HepG2 (cell line): ENCODE data around the gene MBD3. TPM values are rescaled to one million over a fixed set of nuclear protein-coding genes. Genes with fewer than 3 reads are reported as not detected.

Experiments
- ATAC-seq: fragments of 200-7000 bp; cut with Tn5 transposase; 3 replicates; pipeline ENCODE4 v1.9.1; 2020; ENCODE audit warnings: mild to moderate bottlenecking, moderate library complexity
- BruUV-seq: library from RNA; stranded (reverse); fragments of 400-500 nt; replicated peaks from 2 replicates; lab custom pipeline; 2021; lab: Mats Ljungman, UMichigan
- CTCF ChIA-PET: fragments of 300-600 bp; formaldehyde crosslinking; extraction: SDS; loops from one replicate; lab custom pipeline; 2021; ENCODE audit warnings: low total read pairs, inconsistent platforms, low intra/inter-chr PET ratio; lab: Yijun Ruan, JAX
- POLR2A ChIA-PET: fragments of 350-600 bp; sonication (Branson Sonifier 250); formaldehyde crosslinking; loops from one replicate; lab custom pipeline; 2020; ENCODE audit warnings: antibody characterized with exemption, inconsistent platforms; lab: Yijun Ruan, JAX
- DNase-seq: peaks from one replicate; pipeline ENCODE4 v3.0.0-alpha.2; 2015; ENCODE audit warnings: low spot score
- FAIRE-seq: peaks from 3 replicates; lab custom pipeline; 2011; peaks lifted over from hg19 to GRCh38; lab: Jason Lieb, UNC
- H2AFZ ChIP-seq: one replicate; pipeline ENCODE4 v1.6.1; 2011; ENCODE audit warnings: low read length, inconsistent platforms
- H3K27ac ChIP-seq: fragments of 300-600 bp; 3 replicates; pipeline ENCODE4 v1.8.0; 2011; ENCODE audit warnings: mixed run types, mild to moderate bottlenecking, mixed read lengths, low read length, inconsistent platforms; ENCODE audit not compliant: insufficient read depth; ENCODE audit errors: extremely low read length
- H3K27me3 ChIP-seq, 2 experiments: fragments of 200-600 bp in 1 of 2; 2 replicates in 1 of 2; 3 replicates in 1 of 2; pipeline versions ENCODE4 v1.6.0 to v1.8.0; 2011; ENCODE audit warnings: low read length in 2 of 2, mild to moderate bottlenecking in 2 of 2, moderate library complexity in 2 of 2, inconsistent platforms in 1 of 2; ENCODE audit not compliant: insufficient read depth in 2 of 2, control insufficient read depth in 1 of 2
- H3K36me3 ChIP-seq, 2 experiments: fragments of 200-600 bp in 1 of 2; replicated peaks in 1 of 2; 2 replicates in 1 of 2; 3 replicates in 1 of 2; pipeline versions ENCODE4 v1.5.1 to v1.8.0; 2011; ENCODE audit warnings: low read length in 2 of 2, inconsistent platforms in 1 of 2; ENCODE audit not compliant: insufficient read depth in 2 of 2, control insufficient read depth in 1 of 2
- H3K4me1 ChIP-seq: 2 replicates; pipeline ENCODE4 v1.5.1; 2012; ENCODE audit warnings: low read length, inconsistent platforms; ENCODE audit not compliant: insufficient read depth
- H3K4me2 ChIP-seq: 2 replicates; pipeline ENCODE4 v1.6.0; 2011; ENCODE audit warnings: low read depth, low read length, inconsistent platforms
- H3K4me3 ChIP-seq, 3 experiments: fragments of 200-600 bp in 1 of 3; sonication (generic), shearing (Covaris generic) in 1 of 3; replicated peaks in 1 of 3; 2 replicates each; pipeline ENCODE4 v1.5.1; 2011 to 2016; ENCODE audit warnings: low read length in 3 of 3, inconsistent platforms in 2 of 3, low read depth in 2 of 3, mild to moderate bottlenecking in 2 of 3, control low read depth in 1 of 3, mixed read lengths in 1 of 3; ENCODE audit not compliant: insufficient read depth in 1 of 3
- H3K79me2 ChIP-seq: one replicate; pipeline ENCODE4 v1.6.1; 2011; ENCODE audit warnings: low read length, inconsistent platforms; ENCODE audit not compliant: insufficient read depth
- H3K9ac ChIP-seq: 2 replicates; pipeline ENCODE4 v1.6.0; 2011; ENCODE audit warnings: mild to moderate bottlenecking, low read depth, low read length, inconsistent platforms; ENCODE audit not compliant: insufficient read depth
- H3K9me3 ChIP-seq: 2 replicates; pipeline ENCODE4 v1.5.1; 2012; ENCODE audit warnings: mild to moderate bottlenecking, low read length
- H4K20me1 ChIP-seq: 2 replicates; pipeline ENCODE4 v1.6.0; 2011; ENCODE audit warnings: inconsistent platforms, mild to moderate bottlenecking, low read length, moderate library complexity; ENCODE audit not compliant: insufficient read depth
- ESRRA ChIP-seq: sonication (generic); formaldehyde crosslinking; IDR thresholded peaks from 2 replicates; pipeline ENCODE4 v1.5.1; 2020; ENCODE audit warnings: mild to moderate bottlenecking, low read depth, missing genetic modification reagents
- HDAC6 ChIP-seq: fragments of 200-600 bp; sonication (generic); IDR thresholded peaks from 2 replicates; pipeline ENCODE4 v1.7.0; 2017; ENCODE audit warnings: mild to moderate bottlenecking, antibody characterized with exemption, low read length, low read depth
- KAT7 ChIP-seq: IDR thresholded peaks from 2 replicates; pipeline ENCODE4 v1.6.1; 2018; ENCODE audit warnings: borderline replicate concordance, missing compliant biosample characterization
- KLF6 ChIP-seq: IDR thresholded peaks from 2 replicates; pipeline ENCODE4 v1.8.0; 2016; ENCODE audit warnings: missing biosample characterization, missing genetic modification reagents
- MAX ChIP-seq: IDR thresholded peaks from 2 replicates; pipeline ENCODE4 v1.6.1; 2012; ENCODE audit warnings: inconsistent platforms
- MTA3 ChIP-seq: sonication (generic); formaldehyde crosslinking; IDR thresholded peaks from 2 replicates; pipeline ENCODE4 v1.4.0; 2020; ENCODE audit warnings: missing genetic modification reagents
- NCOA2 ChIP-seq: sonication (generic); formaldehyde crosslinking; IDR thresholded peaks from 2 replicates; pipeline ENCODE4 v1.8.0; 2022; ENCODE audit warnings: inconsistent platforms
- SATB2 ChIP-seq: sonication (generic); formaldehyde crosslinking; IDR thresholded peaks from 2 replicates; pipeline ENCODE4 v1.5.0; 2020; ENCODE audit warnings: missing genetic modification reagents
- SETDB1 ChIP-seq: sonication (generic); formaldehyde crosslinking; IDR thresholded peaks from 2 replicates; pipeline ENCODE4 v1.5.1; 2020; ENCODE audit warnings: missing genetic modification reagents, mild to moderate bottlenecking, borderline replicate concordance
- SP1 ChIP-seq, 2 experiments: fragments of 450-650 bp in 1 of 2; sonication (generic) in 1 of 2; formaldehyde crosslinking in 1 of 2; IDR thresholded peaks; 2 replicates each; pipeline versions ENCODE4 v1.4.0 to v1.6.1; 2016 to 2020; ENCODE audit warnings: missing genetic modification reagents in 1 of 2
- TAF15 ChIP-seq: fragments of 200-400 bp; formaldehyde crosslinking; IDR thresholded peaks from one replicate; pipeline ENCODE4 v1.6.1; 2018; ENCODE audit warnings: mild to moderate bottlenecking, low read depth, low read length; ENCODE audit not compliant: poor library complexity, severe bottlenecking
- ZNF235 ChIP-seq: sonication (generic); formaldehyde crosslinking; IDR thresholded peaks from 2 replicates; pipeline ENCODE4 v1.8.1; 2023; ENCODE audit warnings: mild to moderate bottlenecking, missing genetic modification reagents, borderline replicate concordance
- ZNF264 ChIP-seq: sonication (generic); formaldehyde crosslinking; IDR thresholded peaks from 2 replicates; pipeline ENCODE4 v1.4.0; 2020; ENCODE audit warnings: missing genetic modification reagents
- ZNF33A ChIP-seq: sonication (generic); formaldehyde crosslinking; IDR thresholded peaks from 2 replicates; pipeline ENCODE4 v1.5.1; 2020; ENCODE audit warnings: missing genetic modification reagents, mild to moderate bottlenecking, moderate library complexity, borderline replicate concordance
- ZNF563 ChIP-seq: sonication (generic); formaldehyde crosslinking; IDR thresholded peaks from 2 replicates; pipeline ENCODE4 v1.8.0; 2022; ENCODE audit warnings: mild to moderate bottlenecking, moderate library complexity, missing genetic modification reagents
- ZNF570 ChIP-seq: sonication (generic); formaldehyde crosslinking; IDR thresholded peaks from 2 replicates; pipeline ENCODE4 v1.4.0; 2020; ENCODE audit warnings: mild to moderate bottlenecking, missing genetic modification reagents, borderline replicate concordance
- WGBS: methylation state at CpG from one replicate; pipeline ENCODE4 v1.1.6; 2017; ENCODE audit warnings: low lambda C conversion rate; 5-methylcytosine and 5-hydroxymethylcytosine counted together
- in situ Hi-C: cut with HindIII; loops from 2 replicates; pipeline ENCODE4 v1.10.0; 2017; ENCODE audit warnings: low pct_unique_long_range_greater_than_20kb; ENCODE audit not compliant: extremely low pct_ligation_motif_present
- intact Hi-C: fragments of 100-400 bp; cut with micrococcal nuclease; formaldehyde crosslinking; loops from one replicate; pipeline ENCODE4 v1.10.0; 2022; ENCODE audit not compliant: unreplicated experiment
- polyA plus RNA-seq, 8 experiments: library from polyadenylated mRNA; depleted of rRNA in 3 of 8; stranded (reverse) in 7 of 8; unstranded in 1 of 8; fragments of >200 nt; fragmentation: Illumina TruSeq in 4 of 8; extraction: Trizol in 4 of 8; gene quantifications; 2 replicates each; pipeline versions ENCODE4 v1.2.1 to v1.2.3, GENCODE V29; 2011 to 2016; ENCODE audit warnings: low read depth in 4 of 8, missing spikeins in 1 of 8, mixed read lengths in 1 of 8; ENCODE audit not compliant: insufficient read depth in 1 of 8
- total RNA-seq, 5 experiments: library from RNA; depleted of rRNA; stranded (reverse); fragments of >200 nt; fragmentation: Illumina TruSeq; extraction: Trizol; gene quantifications; 2 replicates each; pipeline ENCODE4 v1.2.3, GENCODE V29; 2016; ENCODE audit warnings: low read depth in 1 of 5

Gene MBD3
- total and polyA plus RNA-seq, 2 of the 13 experiments (the other 11 are each of a cell fraction or from before 2014, with no cell fraction given) = 21.2 to 76.9 TPM

DNA sequence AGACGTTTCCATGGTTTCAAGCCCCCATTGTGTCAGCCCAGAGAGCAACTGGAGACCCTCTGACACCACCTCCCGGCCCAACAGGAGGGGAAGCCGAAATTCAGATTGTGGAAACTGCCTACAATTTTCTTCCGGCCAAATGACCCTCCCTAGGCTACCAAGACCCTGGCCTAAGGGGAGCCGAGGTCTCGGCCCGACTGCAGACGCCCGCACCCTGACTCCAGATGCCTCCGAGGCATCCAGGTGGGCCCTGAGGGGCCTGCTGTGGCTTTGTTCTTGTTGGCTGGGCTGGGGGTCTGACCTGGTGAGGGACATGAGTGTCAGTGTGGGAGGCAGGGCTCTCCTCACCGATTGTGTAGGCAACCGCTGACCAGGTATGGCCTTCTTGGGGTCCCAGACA lies 34.1 kb downstream of the MBD3 start:
- no peak overlapping the region for H3K4me3 ChIP-seq
- FAIRE-seq = no peak
- H3K9ac ChIP-seq = no peak overlapping the region
- 91% methylated on average over 7 of the region's 12 CpGs for WGBS
- H2AFZ ChIP-seq = no peak overlapping the region
- ChIA-PET CTCF (no interaction called here), POLR2A (no interaction called here)
- ATAC-seq = no peak
- H3K4me2 ChIP-seq = no peak overlapping the region
- H3K79me2 ChIP-seq = no peaks in the 10 kb centered on the region
- no peak for DNase-seq
- H3K27ac ChIP-seq = no peak overlapping the region
- H4K20me1 ChIP-seq = no peaks in the 10 kb centered on the region
- H3K4me1 ChIP-seq = no peaks in the 10 kb centered on the region
- no TSS peak for BruUV-seq
- no peaks in the 10 kb centered on the region for H3K9me3 ChIP-seq
- intact Hi-C loops = no loop called here
- in situ Hi-C loops = no loop called here
- peaks cover 0 to 3% of the 10 kb centered on the region in 2 experiments; a peak in 3 of 5 replicates for H3K36me3 ChIP-seq
- no peaks in the 10 kb centered on the region for H3K27me3 ChIP-seq
- no peak for TF ChIP-seq KAT7 (CRISPR knock-in tag)
- TF ChIP-seq KLF6 (CRISPR knock-in tag) = no peak
- no peak for TF ChIP-seq SATB2 (CRISPR knock-in tag)
- no peak for TF ChIP-seq ESRRA (CRISPR knock-in tag)
- TF ChIP-seq ZNF570 (CRISPR knock-in tag) = no peak
- no peak for TF ChIP-seq ZNF235
- TF ChIP-seq ZNF264 (CRISPR knock-in tag) = no peak
- no peak for TF ChIP-seq NCOA2 (CRISPR knock-in tag)
- no peak for TF ChIP-seq MTA3 (CRISPR knock-in tag)
- TF ChIP-seq ZNF33A = no peak
- no peak for TF ChIP-seq SP1 (IDR thresholded peaks at IDR 0.05)
- no peak for TF ChIP-seq SP1 (CRISPR knock-in tag; IDR thresholded peaks at IDR 0.05)
- TF ChIP-seq MAX = no peak
- no peak for TF ChIP-seq SETDB1
- TF ChIP-seq ZNF563 (CRISPR knock-in tag) = no peak
- TF ChIP-seq TAF15 = no peak
- TF ChIP-seq HDAC6 = no peak
